ENCODE results near the gene ZKSCAN7.
"Not testable (repeated sequence)": the region's sequence is repeated elsewhere in the genome, so short reads cannot be mapped to it uniquely, and the experiment has no call there.

ZKSCAN7 gene

GRCh38 chr3:44554626-44555592 is at the start of gene ZKSCAN7:
TSS of gene ZKSCAN7 (plus strand) at chr3:44555193. CDS start at chr3:44557048, 1,855 bp downstream.
- peak; percentile 25 to 36 for DNase-seq (ENCODE audit: low read depth in 2 of 2)

- no peak for DNase-seq (ENCODE audit: low read depth in 2 of 2)
Measured at GRCh38 chr3:44506556-44506955, 48.4 kb upstream of the ZKSCAN7 start.

GRCh38 chr3:44506961-44507360 is 48.0 kb upstream of the ZKSCAN7 start:
- DNase-seq (ENCODE audit: low read depth in 2 of 2): no peak

DNA sequence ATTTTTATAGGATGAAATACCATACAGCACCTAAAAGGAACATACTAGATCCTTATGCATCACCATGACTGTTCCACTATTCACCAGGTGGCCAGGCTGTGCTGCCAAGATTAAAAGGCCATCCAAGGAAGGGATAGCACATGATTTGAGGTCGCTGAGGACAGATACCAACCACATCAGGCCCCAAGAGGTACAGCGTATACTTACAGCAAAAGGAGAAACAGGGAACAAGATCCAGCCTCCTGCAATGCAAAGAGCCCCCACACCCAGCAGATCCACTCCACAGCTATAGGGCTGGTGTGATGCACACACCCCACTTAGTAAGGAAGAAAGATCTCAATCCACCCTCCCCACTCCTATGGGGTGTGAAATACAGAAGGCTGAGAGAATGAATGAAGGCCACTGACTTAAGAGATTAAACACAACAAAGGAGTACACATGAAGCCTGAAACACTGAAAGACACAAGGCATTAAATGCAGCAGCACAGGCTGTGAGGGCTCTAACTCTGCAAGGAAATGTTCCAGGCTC is 45.5 kb upstream of the ZKSCAN7 start:
- no peak for DNase-seq (ENCODE audit: low read depth in 2 of 2)

DNA sequence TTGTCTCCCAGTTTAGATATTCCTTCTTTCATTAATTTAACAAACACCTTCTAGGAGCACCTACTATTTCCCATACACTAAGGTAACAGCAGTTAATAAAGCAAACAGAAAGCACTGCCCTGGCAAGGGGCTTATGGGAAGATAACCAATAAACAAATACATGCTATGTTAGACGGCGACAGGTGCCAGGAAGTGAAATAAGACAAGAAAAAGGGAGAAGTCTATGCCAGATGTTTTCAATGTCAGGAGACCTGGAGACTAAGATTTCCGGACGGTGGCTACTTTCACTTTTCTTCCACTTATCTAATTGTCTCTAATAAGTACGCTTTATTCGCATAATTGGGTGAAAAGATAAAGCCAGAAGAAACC is 45.0 kb upstream of the ZKSCAN7 start:
- no peak for DNase-seq (ENCODE audit: low read depth in 2 of 2)

GRCh38 chr3:44511238-44511566 is 43.8 kb upstream of the ZKSCAN7 start:
- no peak for DNase-seq (ENCODE audit: low read depth in 2 of 2)

DNA sequence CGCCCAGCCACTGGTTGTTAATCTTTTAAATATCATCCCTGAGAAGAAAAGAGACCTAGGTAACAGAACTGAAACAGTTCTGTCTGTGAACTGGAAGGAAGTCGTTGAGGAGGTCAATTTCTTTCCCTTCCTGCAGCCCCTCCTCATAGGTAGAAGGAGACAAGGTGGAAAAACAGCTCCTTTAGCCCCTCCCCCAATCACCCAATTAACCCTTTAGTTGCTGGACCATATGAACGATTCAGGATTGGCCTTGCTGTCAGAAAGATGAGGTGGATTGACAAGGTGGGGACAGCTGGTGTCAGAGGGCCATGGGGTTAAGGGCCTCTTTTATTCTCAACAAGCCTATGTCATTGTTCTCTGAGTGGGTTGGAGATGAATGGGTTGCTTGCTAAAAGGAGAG is 41.5 kb upstream of the ZKSCAN7 start:
- DNase-seq (ENCODE audit: low read depth in 2 of 2): no peak

DNA sequence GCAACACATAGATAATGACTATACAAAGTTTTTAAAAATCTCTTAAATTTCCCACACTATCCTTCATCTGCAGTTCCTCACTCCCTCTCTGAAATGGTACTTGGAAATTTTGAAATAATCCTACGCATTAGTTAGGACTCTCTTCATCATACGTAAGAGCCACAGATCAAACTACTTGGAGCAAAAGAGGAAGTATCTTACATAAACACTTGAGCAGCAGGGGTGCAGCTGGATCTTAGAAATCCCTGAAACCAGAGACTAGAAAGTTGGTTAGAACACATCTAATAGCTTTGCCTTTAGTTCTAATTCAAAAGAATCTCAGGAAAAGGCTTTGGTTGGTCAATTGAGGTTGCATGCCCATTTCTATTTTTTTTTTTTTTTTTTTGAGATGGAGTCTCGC is 38.8 kb upstream of the ZKSCAN7 start:
- DNase-seq (ENCODE audit: low read depth in 2 of 2): no peak

DNA sequence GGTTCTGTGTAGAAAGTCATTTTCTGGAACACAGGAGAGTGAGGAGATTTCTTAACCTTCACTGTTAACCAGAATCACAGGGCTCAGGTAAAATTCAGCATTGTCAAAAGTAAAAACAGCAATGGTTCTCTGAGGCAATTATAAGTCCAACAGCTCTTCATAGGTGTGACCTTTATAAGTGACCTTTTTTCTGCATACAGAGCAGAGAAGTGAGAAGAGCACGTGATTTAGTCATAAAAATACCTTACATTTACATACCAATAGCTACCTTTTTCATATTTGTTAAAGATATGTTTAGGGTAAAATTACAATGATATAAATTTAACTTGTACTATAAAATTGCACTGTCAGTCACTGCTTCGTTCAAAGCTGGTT is 36.2 kb upstream of the ZKSCAN7 start:
- DNase-seq (ENCODE audit: low read depth in 2 of 2): no peak

GRCh38 chr3:44521721-44522120 is 33.3 kb upstream of the ZKSCAN7 start:
- no peak for DNase-seq (ENCODE audit: low read depth in 2 of 2)

- DNase-seq (ENCODE audit: low read depth in 2 of 2): no peak
Measured at GRCh38 chr3:44522494-44522933, 32.5 kb upstream of the ZKSCAN7 start.

DNA sequence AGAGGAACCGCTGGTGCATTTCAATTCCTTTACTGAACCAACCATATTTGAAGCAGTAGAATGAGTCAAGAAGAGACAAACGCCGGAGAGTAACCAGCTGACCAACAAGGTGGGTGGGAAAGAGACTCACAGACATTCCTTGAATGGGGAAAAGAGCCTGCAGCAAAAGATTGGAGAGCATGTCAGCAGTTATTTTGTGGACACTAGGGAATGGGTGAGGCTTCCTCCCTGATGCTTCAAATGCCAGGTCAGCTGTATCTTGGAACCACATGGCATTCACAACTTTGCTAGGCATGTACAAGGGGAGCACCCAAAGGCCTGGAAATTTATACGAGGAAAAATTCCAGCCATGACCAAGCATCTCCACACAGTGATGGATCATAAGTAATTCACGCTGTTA is 29.9 kb upstream of the ZKSCAN7 start:
- DNase-seq (ENCODE audit: low read depth in 2 of 2): no peak

GRCh38 chr3:44529927-44530326 is 25.1 kb upstream of the ZKSCAN7 start:
- DNase-seq (ENCODE audit: low read depth in 2 of 2): no peak

- no peak for DNase-seq (ENCODE audit: low read depth in 2 of 2)
Measured at GRCh38 chr3:44530911-44531310, 24.1 kb upstream of the ZKSCAN7 start.

DNA sequence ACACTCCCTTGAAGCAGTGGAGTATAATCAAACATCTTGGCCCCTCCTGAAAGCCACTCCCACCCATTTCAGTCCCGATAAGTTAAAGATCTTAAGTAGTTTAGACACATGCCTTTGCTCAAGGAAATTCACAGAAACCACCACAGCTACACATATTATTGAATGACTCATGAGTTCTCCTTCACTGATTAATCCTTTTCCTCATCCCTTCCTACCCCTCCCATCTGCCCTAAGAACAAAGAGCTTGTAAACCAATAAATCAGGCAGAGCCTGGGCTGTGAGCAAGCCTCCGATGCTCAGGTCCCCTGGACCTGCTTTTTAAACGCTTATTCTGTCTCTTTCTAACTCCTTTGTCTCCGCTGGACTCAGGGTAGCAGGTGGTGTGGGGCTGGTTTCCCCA is 20.3 kb upstream of the ZKSCAN7 start:
- DNase-seq (ENCODE audit: low read depth in 2 of 2): not testable (repeated sequence)

DNA sequence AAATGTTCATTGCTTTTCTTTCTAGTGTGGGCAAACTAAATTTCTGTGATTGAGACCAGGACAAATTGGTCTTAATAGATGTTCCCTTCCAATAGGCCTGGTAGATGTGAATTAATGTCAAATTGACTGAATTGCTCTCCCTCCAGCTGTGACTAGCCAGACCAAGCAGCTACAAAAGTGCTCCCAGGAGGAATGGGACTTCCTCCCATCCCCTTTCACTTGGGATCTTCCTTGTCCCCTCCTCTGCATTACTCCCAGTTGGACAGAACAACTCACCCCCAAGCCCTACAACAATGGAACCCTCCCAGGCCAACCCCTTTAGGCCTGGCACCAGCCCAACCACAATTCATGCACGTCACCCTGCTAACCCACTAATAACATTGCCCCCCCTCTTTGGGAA is 19.6 kb upstream of the ZKSCAN7 start:
- no peak for DNase-seq (ENCODE audit: low read depth in 2 of 2)

DNA sequence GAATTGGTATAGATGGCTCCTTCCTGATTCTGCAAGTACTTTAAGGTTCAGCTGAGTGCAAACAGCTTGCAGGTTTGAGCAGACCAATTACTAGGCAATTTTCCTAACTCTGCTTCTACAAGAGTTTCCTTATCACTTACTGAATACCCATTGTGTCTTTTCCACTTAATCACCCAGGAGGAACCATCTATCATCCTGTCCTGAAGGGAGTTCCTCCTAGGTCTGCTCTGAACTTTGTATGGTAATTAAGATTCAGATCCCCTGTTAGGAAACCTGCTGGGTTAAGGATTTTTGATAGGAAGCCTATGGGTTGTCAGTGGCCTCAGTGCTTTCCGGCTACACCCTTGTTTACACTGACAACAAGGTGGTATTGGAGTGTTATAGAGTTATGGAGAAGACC is 10.2 kb upstream of the ZKSCAN7 start:
- DNase-seq (ENCODE audit: low read depth in 2 of 2): not testable (repeated sequence)

GRCh38 chr3:44555723-44556122 is 730 bp downstream of the ZKSCAN7 start:
- no peak for DNase-seq (ENCODE audit: low read depth in 2 of 2)

DNA sequence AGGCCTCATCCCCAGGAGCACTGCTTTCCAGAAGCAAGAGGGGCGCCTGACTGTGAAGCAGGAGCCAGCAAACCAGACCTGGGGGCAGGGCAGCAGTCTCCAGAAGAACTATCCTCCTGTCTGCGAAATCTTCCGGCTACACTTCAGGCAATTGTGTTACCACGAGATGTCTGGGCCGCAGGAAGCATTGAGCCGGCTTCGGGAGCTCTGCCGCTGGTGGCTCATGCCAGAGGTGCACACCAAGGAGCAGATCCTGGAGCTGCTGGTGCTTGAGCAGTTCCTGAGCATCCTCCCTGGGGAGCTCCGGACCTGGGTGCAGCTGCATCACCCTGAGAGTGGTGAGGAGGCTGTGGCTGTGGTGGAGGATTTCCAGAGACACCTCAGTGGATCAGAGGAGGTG is 2.1 kb downstream of the ZKSCAN7 start:
- no peak for DNase-seq (ENCODE audit: low read depth in 2 of 2)

- no peak for DNase-seq (ENCODE audit: low read depth in 2 of 2)
Measured at GRCh38 chr3:44561076-44561475, 6.1 kb downstream of the ZKSCAN7 start.

DNA sequence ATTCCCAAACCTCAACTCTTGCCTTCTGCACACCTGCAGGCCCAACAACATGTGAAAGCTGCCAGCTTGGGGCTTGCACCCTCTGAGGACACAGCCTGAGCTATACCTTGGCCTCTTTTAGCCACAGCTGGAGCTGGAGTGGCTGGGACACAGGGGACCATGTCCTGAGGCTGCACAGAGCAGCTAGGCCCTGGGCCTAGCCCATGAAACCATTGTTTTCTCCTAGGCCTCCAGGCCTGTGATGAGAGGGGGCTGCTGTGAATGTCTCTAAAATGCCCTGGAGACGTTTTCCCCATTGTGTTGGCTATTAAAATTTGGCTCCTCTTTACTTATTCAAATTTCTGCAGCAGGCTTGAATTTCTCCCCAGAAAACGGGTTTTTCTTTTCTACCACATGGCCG is 7.2 kb downstream of the ZKSCAN7 start:
- no peak for DNase-seq (ENCODE audit: low read depth in 2 of 2)

- no peak for DNase-seq (ENCODE audit: low read depth in 2 of 2)
Measured at GRCh38 chr3:44568561-44568960, 13.6 kb downstream of the ZKSCAN7 start.

GRCh38 chr3:44571024-44571423 is 16.0 kb downstream of the ZKSCAN7 start:
- no peak for DNase-seq (ENCODE audit: low read depth in 2 of 2)

DNA sequence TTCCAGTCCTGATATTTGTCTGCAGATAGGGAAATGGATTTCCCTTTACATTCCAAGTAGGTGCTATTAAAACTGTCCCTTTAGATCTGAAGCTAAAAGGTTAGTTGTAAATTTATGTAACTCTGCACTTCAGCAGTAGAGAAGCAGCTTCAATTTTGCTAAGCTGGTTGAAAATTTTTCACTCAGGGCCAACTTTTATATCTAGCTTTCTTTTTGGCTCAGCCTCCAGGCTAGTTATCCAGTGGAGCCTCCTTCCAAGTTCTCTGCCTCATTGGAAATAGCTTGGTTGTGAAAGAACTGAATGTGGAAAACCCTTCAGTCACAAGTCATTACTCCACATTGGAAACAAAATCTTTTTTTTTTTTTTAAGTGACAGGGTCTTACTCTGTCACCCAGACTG is 21.6 kb downstream of the ZKSCAN7 start:
- no peak for DNase-seq (ENCODE audit: low read depth in 2 of 2)

Measured in stimulated activated CD4-positive, alpha-beta T cell treated with anti-CD3 and anti-CD28 coated beads, Interleukin-4, amount 100 ng/mL, for 48 hours (primary cell).